Astrocyte (in vitro differentiated cells and primary cell): Measurements from ENCODE around the gene PIP5K1A. TPM values are rescaled to one million over a fixed set of nuclear protein-coding genes. Genes with fewer than 3 reads are reported as not detected.
A peak's percentile ranks its signal among the peaks of the same experiment; 100 is the strongest.

Experiments used
- DNase-seq: peaks from one replicate; pipeline ENCODE4 v3.0.0-alpha.2; 2010; ENCODE audit warnings: low read depth
- FAIRE-seq: peaks from 2 replicates; lab custom pipeline; 2011; peaks lifted over from hg19 to GRCh38; lab: Jason Lieb, UNC
- H2AFZ ChIP-seq: 2 replicates; pipeline ENCODE4 v1.6.0; 2012; ENCODE audit warnings: low read depth, low read length, inconsistent platforms
- H3K27ac ChIP-seq: 2 replicates; pipeline ENCODE4 v1.5.1; 2011; ENCODE audit warnings: low read depth, low read length, inconsistent platforms
- H3K27me3 ChIP-seq: 2 replicates; pipeline ENCODE4 v1.6.0; 2011; ENCODE audit warnings: low read length, inconsistent platforms; ENCODE audit not compliant: insufficient read depth
- H3K36me3 ChIP-seq: 2 replicates; pipeline ENCODE4 v1.5.1; 2011; ENCODE audit warnings: low read length, inconsistent platforms; ENCODE audit not compliant: insufficient read depth
- H3K4me1 ChIP-seq: 2 replicates; pipeline ENCODE4 v1.5.1; 2011; ENCODE audit warnings: low read length, inconsistent platforms; ENCODE audit not compliant: insufficient read depth
- H3K4me2 ChIP-seq: 2 replicates; pipeline ENCODE4 v1.6.0; 2012; ENCODE audit warnings: low read length, inconsistent platforms
- H3K4me3 ChIP-seq: 2 replicates; pipeline ENCODE4 v1.5.1; 2011; ENCODE audit warnings: low read depth, mild to moderate bottlenecking, low read length, inconsistent platforms; ENCODE audit not compliant: insufficient read depth
- H3K79me2 ChIP-seq: 2 replicates; pipeline ENCODE4 v1.6.0; 2012; ENCODE audit warnings: mild to moderate bottlenecking, low read length, inconsistent platforms; ENCODE audit not compliant: insufficient read depth
- H3K9ac ChIP-seq: 2 replicates; pipeline ENCODE4 v1.6.0; 2012; ENCODE audit warnings: mild to moderate bottlenecking, low read length, inconsistent platforms
- H3K9me3 ChIP-seq: 2 replicates; pipeline ENCODE4 v1.5.1; 2012; ENCODE audit warnings: low read depth, mild to moderate bottlenecking, low read length, inconsistent platforms; ENCODE audit not compliant: insufficient read depth
- H4K20me1 ChIP-seq: 2 replicates; pipeline ENCODE4 v1.6.0; 2012; ENCODE audit warnings: low read length, inconsistent platforms; ENCODE audit not compliant: insufficient read depth
- H3K27ac Mint-ChIP-seq: one replicate; pipeline ENCODE4 v1.8.0; 2021; ENCODE audit warnings: mild to moderate bottlenecking, mixed read lengths; ENCODE audit not compliant: unreplicated experiment
- H3K27me3 Mint-ChIP-seq: one replicate; pipeline ENCODE4 v1.8.0; 2021; ENCODE audit warnings: low read depth, mixed read lengths; ENCODE audit not compliant: unreplicated experiment
- H3K36me3 Mint-ChIP-seq: one replicate; pipeline ENCODE4 v1.8.0; 2021; ENCODE audit warnings: low read depth, mixed read lengths; ENCODE audit not compliant: unreplicated experiment
- H3K4me1 Mint-ChIP-seq: one replicate; pipeline ENCODE4 v1.8.0; 2021; ENCODE audit warnings: low read depth, mixed read lengths; ENCODE audit not compliant: unreplicated experiment
- H3K4me3 Mint-ChIP-seq: one replicate; pipeline ENCODE4 v1.8.0; 2021; ENCODE audit warnings: mild to moderate bottlenecking, moderate library complexity, mixed read lengths; ENCODE audit not compliant: unreplicated experiment
- H3K9me3 Mint-ChIP-seq: one replicate; pipeline ENCODE4 v1.8.0; 2021; ENCODE audit warnings: mild to moderate bottlenecking, mixed read lengths; ENCODE audit not compliant: unreplicated experiment
- EZH2 ChIP-seq: IDR thresholded peaks from 2 replicates; pipeline ENCODE4 v1.6.1; 2012; ENCODE audit warnings: mild to moderate bottlenecking, low read length, inconsistent platforms; ENCODE audit not compliant: insufficient read depth
- total RNA-seq: library from RNA; stranded (reverse); gene quantifications from 2 replicates; pipeline ENCODE4 v1.2.1, GENCODE V29; 2021
- TF ChIP-seq, protein P1 (sequence below): IDR thresholded peaks from 2 replicates; pipeline ENCODE4 v1.5.1; 2011; ENCODE audit warnings: low read depth, mild to moderate bottlenecking, inconsistent platforms, low read length, moderate library complexity; ENCODE audit not compliant: insufficient read depth

PIP5K1A gene
- total RNA-seq, 1 donor from 2014 or later, result 121 TPM

DNA sequence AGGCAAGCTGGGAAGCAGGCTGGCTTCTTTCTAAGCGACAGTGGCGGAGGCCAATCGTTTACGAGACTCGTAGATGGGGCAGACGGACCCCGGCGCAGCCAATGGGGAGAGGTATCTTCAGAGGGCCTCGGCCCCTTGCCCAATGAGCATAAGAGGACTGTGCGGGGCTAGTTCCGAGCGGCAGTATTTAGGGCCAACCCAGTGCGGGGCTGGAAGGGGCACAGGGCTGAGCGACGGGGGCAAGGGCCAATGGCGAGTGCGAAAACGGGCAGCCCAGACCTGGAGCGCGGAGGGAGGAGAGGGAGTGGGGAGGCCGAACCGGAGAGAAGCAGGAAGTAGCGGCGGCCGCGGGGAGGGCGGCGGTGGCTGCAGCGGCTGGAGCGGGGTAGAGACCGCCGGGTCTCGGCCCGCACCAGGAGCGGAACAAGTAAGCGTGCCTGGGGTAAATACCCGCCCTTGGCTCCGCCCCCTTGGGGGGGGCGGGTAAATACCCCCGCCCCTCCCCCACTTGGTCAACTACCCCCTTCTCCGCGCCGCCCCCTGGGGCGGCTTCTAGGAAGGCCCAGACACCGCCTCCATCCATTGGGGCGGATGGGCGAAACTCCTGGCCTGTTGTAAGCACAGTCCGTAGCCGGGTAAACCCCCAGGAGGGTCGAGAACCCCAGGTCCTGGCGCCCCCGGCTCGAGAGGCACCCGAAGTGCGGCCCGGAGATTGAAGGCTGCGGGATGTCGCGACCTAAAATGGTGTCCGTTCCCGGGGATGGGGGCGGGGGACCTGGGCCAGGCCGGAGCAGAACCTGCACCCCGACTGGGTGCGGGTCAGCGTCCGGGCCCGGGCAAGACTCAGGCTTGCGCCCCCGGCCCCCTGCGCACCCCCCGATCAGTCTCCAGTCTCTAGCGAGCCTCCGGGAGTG is 83.9 kb downstream of the PIP5K1A start, which contains the start of gene ZNF687:
TSS of gene ZNF687 (plus strand) at position 331 of the 914 bp plus-strand sequence. CDS start 3,993 bp downstream, outside the sequence.
- peak within 1 kb of the TSS; percentile 93 for H3K4me3 Mint-ChIP-seq
- peaks cover 9% of the 10 kb centered on the region for H3K4me1 Mint-ChIP-seq
- H3K27ac ChIP-seq, result peak within 1 kb of the TSS; percentile 99
- no peaks in the 10 kb centered on the region for H3K27me3 ChIP-seq
- FAIRE-seq, result peak; percentile 59
- H3K9ac ChIP-seq, result peak within 1 kb of the TSS; percentile 96
- H3K4me1 ChIP-seq, result peaks cover 9% of the 10 kb centered on the region
- peaks cover 33% of the 10 kb centered on the region for H3K79me2 ChIP-seq
- H3K36me3 Mint-ChIP-seq, result peaks cover 19% of the 10 kb centered on the region
- H3K27me3 Mint-ChIP-seq, result no peaks in the 10 kb centered on the region
- H3K9me3 Mint-ChIP-seq, result no peaks in the 10 kb centered on the region
- H4K20me1 ChIP-seq, result peaks cover 36% of the 10 kb centered on the region
- H2AFZ ChIP-seq, result peak within 1 kb of the TSS; percentile 99
- peak within 1 kb of the TSS; percentile 91 for H3K4me2 ChIP-seq
- H3K36me3 ChIP-seq, result peaks cover 7% of the 10 kb centered on the region
- TF ChIP-seq, protein P1, sequence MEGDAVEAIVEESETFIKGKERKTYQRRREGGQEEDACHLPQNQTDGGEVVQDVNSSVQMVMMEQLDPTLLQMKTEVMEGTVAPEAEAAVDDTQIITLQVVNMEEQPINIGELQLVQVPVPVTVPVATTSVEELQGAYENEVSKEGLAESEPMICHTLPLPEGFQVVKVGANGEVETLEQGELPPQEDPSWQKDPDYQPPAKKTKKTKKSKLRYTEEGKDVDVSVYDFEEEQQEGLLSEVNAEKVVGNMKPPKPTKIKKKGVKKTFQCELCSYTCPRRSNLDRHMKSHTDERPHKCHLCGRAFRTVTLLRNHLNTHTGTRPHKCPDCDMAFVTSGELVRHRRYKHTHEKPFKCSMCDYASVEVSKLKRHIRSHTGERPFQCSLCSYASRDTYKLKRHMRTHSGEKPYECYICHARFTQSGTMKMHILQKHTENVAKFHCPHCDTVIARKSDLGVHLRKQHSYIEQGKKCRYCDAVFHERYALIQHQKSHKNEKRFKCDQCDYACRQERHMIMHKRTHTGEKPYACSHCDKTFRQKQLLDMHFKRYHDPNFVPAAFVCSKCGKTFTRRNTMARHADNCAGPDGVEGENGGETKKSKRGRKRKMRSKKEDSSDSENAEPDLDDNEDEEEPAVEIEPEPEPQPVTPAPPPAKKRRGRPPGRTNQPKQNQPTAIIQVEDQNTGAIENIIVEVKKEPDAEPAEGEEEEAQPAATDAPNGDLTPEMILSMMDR, result no peak
- no peak for TF ChIP-seq EZH2
- DNase-seq, result peak; percentile 100
- peak within 1 kb of the TSS; percentile 99 for H3K27ac Mint-ChIP-seq
- H3K4me3 ChIP-seq, result peak within 1 kb of the TSS; percentile 94
- no peaks in the 10 kb centered on the region for H3K9me3 ChIP-seq

GRCh38 chr1:151282883-151283725 is 84.8 kb downstream of the PIP5K1A start:
- Histone ChIP-seq H3K9ac (peak overlapping the region; percentile 96), H3K27me3 (no peaks in the 10 kb centered on the region), H3K4me2 (peak overlapping the region; percentile 91), H3K79me2 (peaks cover 42% of the 10 kb centered on the region), H2AFZ (peak overlapping the region; percentile 29), H3K9me3 (no peaks in the 10 kb centered on the region), H3K27ac (peak overlapping the region; percentile 99), H3K4me1 (peaks cover 9% of the 10 kb centered on the region), H4K20me1 (peaks cover 44% of the 10 kb centered on the region), H3K4me3 (peak overlapping the region; percentile 94), H3K36me3 (peaks cover 10% of the 10 kb centered on the region)
- peaks cover 19% of the 10 kb centered on the region for H3K36me3 Mint-ChIP-seq
- TF ChIP-seq, protein P1, result no peak
- no peak for TF ChIP-seq EZH2
- H3K9me3 Mint-ChIP-seq, result no peaks in the 10 kb centered on the region
- peak overlapping the region; percentile 84 for H3K27ac Mint-ChIP-seq
- no peak for FAIRE-seq
- peaks cover 9% of the 10 kb centered on the region for H3K4me1 Mint-ChIP-seq
- peak overlapping the region; percentile 90 for H3K4me3 Mint-ChIP-seq
- no peak for DNase-seq
- no peaks in the 10 kb centered on the region for H3K27me3 Mint-ChIP-seq
